Measurements from ENCODE around the gene SOX30. TPM values are rescaled to one million over a fixed set of nuclear protein-coding genes. Genes with fewer than 3 reads are reported as not detected.

The SOX30 gene
- total RNA-seq, 1 donor from 2014 or later = not detected

DNA sequence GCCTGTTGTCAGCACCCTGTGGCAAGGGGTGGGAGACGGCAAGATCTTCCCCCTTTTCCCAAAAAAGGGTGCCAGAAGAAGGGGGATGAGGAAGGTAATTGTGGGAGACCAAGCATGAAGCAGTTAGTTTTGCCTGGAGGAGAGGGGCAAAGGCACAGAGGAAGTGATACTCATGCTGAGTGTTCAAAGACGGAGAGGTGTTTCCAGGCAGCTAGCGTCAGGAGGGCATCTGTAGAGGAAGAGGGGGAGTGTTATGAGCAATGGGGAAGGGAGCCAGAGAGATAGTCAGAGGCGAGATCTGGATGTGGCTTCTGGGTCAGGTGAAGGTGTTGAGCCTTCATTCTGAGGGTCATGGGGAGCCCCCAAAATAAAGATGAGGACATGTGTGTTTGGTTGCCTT is 49.7 kb downstream of the SOX30 start:
- H3K9me3 ChIP-seq = no peaks in the 10 kb centered on the region
- no peak overlapping the region for H3K27ac ChIP-seq
- TF ChIP-seq POLR2AphosphoS5 (IDR thresholded peaks at IDR 0.05; ENCODE audit: insufficient read depth in 1 of 2, low read depth in 1 of 2) (no peak), POLR2A (IDR thresholded peaks at IDR 0.05) (no peak)
- TF ChIP-seq, protein P1, sequence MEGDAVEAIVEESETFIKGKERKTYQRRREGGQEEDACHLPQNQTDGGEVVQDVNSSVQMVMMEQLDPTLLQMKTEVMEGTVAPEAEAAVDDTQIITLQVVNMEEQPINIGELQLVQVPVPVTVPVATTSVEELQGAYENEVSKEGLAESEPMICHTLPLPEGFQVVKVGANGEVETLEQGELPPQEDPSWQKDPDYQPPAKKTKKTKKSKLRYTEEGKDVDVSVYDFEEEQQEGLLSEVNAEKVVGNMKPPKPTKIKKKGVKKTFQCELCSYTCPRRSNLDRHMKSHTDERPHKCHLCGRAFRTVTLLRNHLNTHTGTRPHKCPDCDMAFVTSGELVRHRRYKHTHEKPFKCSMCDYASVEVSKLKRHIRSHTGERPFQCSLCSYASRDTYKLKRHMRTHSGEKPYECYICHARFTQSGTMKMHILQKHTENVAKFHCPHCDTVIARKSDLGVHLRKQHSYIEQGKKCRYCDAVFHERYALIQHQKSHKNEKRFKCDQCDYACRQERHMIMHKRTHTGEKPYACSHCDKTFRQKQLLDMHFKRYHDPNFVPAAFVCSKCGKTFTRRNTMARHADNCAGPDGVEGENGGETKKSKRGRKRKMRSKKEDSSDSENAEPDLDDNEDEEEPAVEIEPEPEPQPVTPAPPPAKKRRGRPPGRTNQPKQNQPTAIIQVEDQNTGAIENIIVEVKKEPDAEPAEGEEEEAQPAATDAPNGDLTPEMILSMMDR (IDR thresholded peaks at IDR 0.05) = no peak
- H3K4me3 ChIP-seq = no peak overlapping the region
- H3K36me3 ChIP-seq = no peaks in the 10 kb centered on the region
- H3K4me1 ChIP-seq = no peaks in the 10 kb centered on the region
- no peaks in the 10 kb centered on the region for H3K27me3 ChIP-seq
- DNase-seq (ENCODE audit: extremely low spot score in 2 of 2) = no peak
- intact Hi-C loops (cut with DNase I) = no loop called here

DNA sequence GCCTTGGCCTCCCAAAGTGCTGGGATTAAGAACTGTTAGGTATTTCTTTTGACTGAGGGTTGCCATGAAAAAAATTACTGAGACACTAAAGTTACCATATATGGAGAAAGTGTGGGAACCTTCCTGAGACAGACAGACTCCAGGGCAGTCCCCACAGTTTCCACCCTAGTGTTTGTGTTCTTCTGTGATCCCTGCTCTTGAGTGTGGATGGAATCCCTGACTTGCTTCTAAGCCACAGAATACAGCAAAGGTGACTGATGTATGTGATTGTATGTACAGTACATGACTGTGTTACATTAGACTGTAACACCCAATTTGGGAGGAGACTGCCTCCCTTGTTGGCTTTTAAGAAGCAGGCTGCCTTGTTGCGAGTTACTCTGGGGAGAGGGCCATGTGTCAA is 52.0 kb downstream of the SOX30 start:
- no peaks in the 10 kb centered on the region for H3K9me3 ChIP-seq
- intact Hi-C loops (cut with DNase I) = no loop called here
- no peak for DNase-seq (ENCODE audit: extremely low spot score in 2 of 2)
- no peaks in the 10 kb centered on the region for H3K36me3 ChIP-seq
- H3K4me3 ChIP-seq = no peak overlapping the region
- no peaks in the 10 kb centered on the region for H3K27me3 ChIP-seq
- H3K27ac ChIP-seq = no peak overlapping the region
- TF ChIP-seq, protein P1 (IDR thresholded peaks at IDR 0.05) = no peak
- no peak for TF ChIP-seq POLR2AphosphoS5 (IDR thresholded peaks at IDR 0.05; ENCODE audit: insufficient read depth in 1 of 2, low read depth in 1 of 2)
- no peak for TF ChIP-seq POLR2A (IDR thresholded peaks at IDR 0.05)
- H3K4me1 ChIP-seq = no peaks in the 10 kb centered on the region

DNA sequence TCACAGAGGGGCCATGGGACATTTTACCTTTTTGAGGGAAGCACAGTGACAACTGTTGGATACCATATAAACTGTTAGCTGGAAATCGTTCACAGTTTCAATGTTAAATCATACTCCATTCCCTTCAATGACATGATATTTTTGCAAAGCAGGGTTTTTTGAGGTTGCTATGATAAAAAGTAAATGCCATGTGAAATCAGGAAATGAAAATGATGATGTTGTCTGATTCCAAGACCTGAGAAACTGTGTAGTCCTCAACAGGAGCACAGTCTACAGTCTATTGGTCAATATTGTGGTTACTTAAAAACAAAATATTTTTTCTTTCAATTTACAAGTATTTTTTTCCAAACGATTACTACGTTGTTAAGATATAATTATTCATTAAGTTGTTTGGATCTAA is 52.7 kb downstream of the SOX30 start:
- H3K27ac ChIP-seq = no peak overlapping the region

DNA sequence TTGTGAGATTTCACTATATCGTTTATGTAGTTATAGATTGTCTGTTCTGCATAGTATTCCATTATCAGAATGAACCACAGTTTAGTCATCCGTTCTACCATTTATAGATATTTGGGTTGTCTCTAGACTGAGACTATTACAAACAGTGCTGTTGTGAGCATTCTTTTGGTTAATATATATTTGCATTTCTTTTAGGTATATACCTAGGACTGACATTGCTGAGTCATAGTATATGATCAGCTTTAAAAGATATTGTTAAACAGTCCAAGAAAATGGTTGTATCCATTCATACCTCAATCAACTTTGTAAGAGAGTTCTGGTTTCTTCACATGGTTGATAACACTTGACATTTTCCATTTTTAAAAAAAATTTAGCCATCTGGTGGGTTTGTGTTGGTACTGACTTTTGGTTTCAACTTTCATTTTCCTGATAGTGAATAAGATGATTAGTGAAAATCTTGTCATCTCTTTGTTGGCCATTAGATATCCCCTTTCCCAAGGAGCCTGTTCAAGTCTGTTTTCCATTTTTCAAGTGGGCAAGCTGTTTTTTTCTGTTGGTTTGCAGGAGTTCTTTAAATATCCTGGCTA is 53.8 kb downstream of the SOX30 start:
- TF ChIP-seq, protein P1 (IDR thresholded peaks at IDR 0.05) = no peak
- TF ChIP-seq POLR2AphosphoS5 (IDR thresholded peaks at IDR 0.05; ENCODE audit: insufficient read depth in 1 of 2, low read depth in 1 of 2) (no peak), POLR2A (IDR thresholded peaks at IDR 0.05) (no peak)
- no peaks in the 10 kb centered on the region for H3K36me3 ChIP-seq
- intact Hi-C loops (cut with DNase I) = no loop called here
- H3K27ac ChIP-seq = no peak overlapping the region
- DNase-seq (ENCODE audit: extremely low spot score in 2 of 2) = no peak
- no peaks in the 10 kb centered on the region for H3K4me1 ChIP-seq
- no peaks in the 10 kb centered on the region for H3K9me3 ChIP-seq
- H3K27me3 ChIP-seq = no peaks in the 10 kb centered on the region
- H3K4me3 ChIP-seq = no peak overlapping the region

More for the DNA sequence above, 52.7 kb downstream of the SOX30 start:
- Histone ChIP-seq H3K9me3 (no peaks in the 10 kb centered on the region), H3K4me1 (no peaks in the 10 kb centered on the region), H3K27me3 (no peaks in the 10 kb centered on the region), H3K36me3 (no peaks in the 10 kb centered on the region), H3K4me3 (no peak overlapping the region)
- intact Hi-C loops (cut with DNase I) = no loop called here
- TF ChIP-seq POLR2A (IDR thresholded peaks at IDR 0.05) (no peak), POLR2AphosphoS5 (IDR thresholded peaks at IDR 0.05; ENCODE audit: insufficient read depth in 1 of 2, low read depth in 1 of 2) (no peak)
- TF ChIP-seq, protein P1 (IDR thresholded peaks at IDR 0.05) = no peak
- no peak for DNase-seq (ENCODE audit: extremely low spot score in 2 of 2)

DNA sequence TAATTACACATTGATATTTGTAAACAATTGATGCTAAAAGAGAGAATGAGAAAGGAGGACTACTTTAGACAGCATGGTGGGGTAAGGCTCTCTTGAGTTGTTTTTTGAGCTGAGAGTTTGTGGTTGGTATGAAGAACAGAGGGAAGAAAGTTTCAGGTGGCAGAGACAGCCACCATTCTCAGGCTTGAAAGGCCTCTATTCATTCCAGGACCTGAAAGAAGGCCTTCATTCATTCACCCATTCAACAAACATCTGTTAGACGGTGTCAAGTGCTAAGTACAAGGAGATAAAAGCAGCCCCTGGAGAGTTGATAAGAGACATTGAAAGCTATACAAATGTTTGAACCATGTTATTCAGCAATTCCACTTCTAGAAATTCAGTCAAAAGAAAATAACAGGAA is 55.0 kb downstream of the SOX30 start:
- H3K4me1 ChIP-seq = no peaks in the 10 kb centered on the region
- intact Hi-C loops (cut with DNase I) = no loop called here
- no peak for DNase-seq (ENCODE audit: extremely low spot score in 2 of 2)
- H3K27ac ChIP-seq = no peak overlapping the region
- no peaks in the 10 kb centered on the region for H3K27me3 ChIP-seq
- H3K4me3 ChIP-seq = no peak overlapping the region
- no peaks in the 10 kb centered on the region for H3K9me3 ChIP-seq
- TF ChIP-seq POLR2A (IDR thresholded peaks at IDR 0.05) = no peak
- TF ChIP-seq, protein P1 (IDR thresholded peaks at IDR 0.05) = no peak
- H3K36me3 ChIP-seq = no peaks in the 10 kb centered on the region

All from vagina (tissue), 2 donors.